ENCODE measurements around the gene PLEKHG3. TPM values are rescaled to one million over a fixed set of nuclear protein-coding genes. Genes with fewer than 3 reads are reported as not detected.

The PLEKHG3 gene
- total and polyA plus RNA-seq, 10 of the 15 experiments (the other 5 are each of a cell fraction or from before 2014, with no cell fraction given) = 0.03 to 0.73 (median 0.07) TPM; not detected in 5

- no peak overlapping the region for H2AFZ ChIP-seq (ENCODE audit: control insufficient read depth, low read depth, low read length)
- ChIA-PET POLR2A (no interaction called here), CTCF (no interaction called here), SMC1A (ENCODE audit: uncharacterized antibody, unreplicated experiment) (interaction anchor here (0.7 kb wide), 1 partner anchor 52 kb away, joined by 4 read pairs; no protein-coding TSS in a partner anchor), RAD21 (ENCODE audit: unreplicated experiment) (no interaction called here)
- no peak overlapping the region for H3K27ac ChIP-seq (ENCODE audit: control insufficient read depth, insufficient read depth)
- H3K9ac ChIP-seq (ENCODE audit: control insufficient read depth, insufficient read depth, low read length) = no peak overlapping the region
- no peaks in the 10 kb centered on the region for H3K36me3 ChIP-seq (ENCODE audit: control insufficient read depth in 2 of 2, insufficient read depth in 2 of 2, low read length in 1 of 2)
- no peaks in the 10 kb centered on the region for H3K9me3 ChIP-seq (replicated peaks; ENCODE audit: control insufficient read depth, insufficient read depth, low read length)
- H3K4me3 ChIP-seq = no peak overlapping the region
- no peak overlapping the region for H3K4me2 ChIP-seq (ENCODE audit: control insufficient read depth, insufficient read depth)
- no peaks in the 10 kb centered on the region for H4K20me1 ChIP-seq (ENCODE audit: control insufficient read depth, insufficient read depth)
- 32% methylated on average over 5 of the region's 5 CpGs for WGBS (ENCODE audit: insufficient coverage, insufficient replicate concordance, low lambda C conversion rate, missing lambda C conversion rate)
- intact Hi-C loops (cut with micrococcal nuclease; ENCODE audit: unreplicated experiment) (no loop called here), in situ Hi-C loops (cut with MboI) (no loop called here)
- H3K4me1 ChIP-seq (ENCODE audit: control insufficient read depth, insufficient read depth, low read length) = no peaks in the 10 kb centered on the region
- H3K79me2 ChIP-seq (ENCODE audit: control insufficient read depth, insufficient read depth, low read length) = no peaks in the 10 kb centered on the region
- BruUV-seq (replicated peaks) = no TSS peak
- no peaks in the 10 kb centered on the region; a peak in 3 of 4 replicates for H3K27me3 ChIP-seq (replicated peaks in 1 of 2; ENCODE audit: control insufficient read depth in 2 of 2, insufficient read depth in 2 of 2, low read length in 1 of 2)
- FAIRE-seq = no peak
- no peak for TF ChIP-seq MEF2B (IDR thresholded peaks at IDR 0.05; ENCODE audit: partially characterized antibody, poor library complexity, severe bottlenecking)
- no peak for TF ChIP-seq IRF5 (IDR thresholded peaks at IDR 0.05; ENCODE audit: borderline replicate concordance)
- TF ChIP-seq BMI1 (IDR thresholded peaks at IDR 0.05; ENCODE audit: borderline replicate concordance) = no peak
- TF ChIP-seq NFYA (IDR thresholded peaks at IDR 0.05; ENCODE audit: borderline replicate concordance, low read depth, low read length) = no peak
- TF ChIP-seq MEF2A (IDR thresholded peaks at IDR 0.05; ENCODE audit: insufficient read depth, low read depth, low read length) = no peak
- TF ChIP-seq NR2C1 (IDR thresholded peaks at IDR 0.05) = no peak
- no peak for TF ChIP-seq CREB1 (IDR thresholded peaks at IDR 0.05; ENCODE audit: low read depth)
- TF ChIP-seq IRF4 (IDR thresholded peaks at IDR 0.05; ENCODE audit: low read depth, low read length) = no peak
- TF ChIP-seq, protein P1, sequence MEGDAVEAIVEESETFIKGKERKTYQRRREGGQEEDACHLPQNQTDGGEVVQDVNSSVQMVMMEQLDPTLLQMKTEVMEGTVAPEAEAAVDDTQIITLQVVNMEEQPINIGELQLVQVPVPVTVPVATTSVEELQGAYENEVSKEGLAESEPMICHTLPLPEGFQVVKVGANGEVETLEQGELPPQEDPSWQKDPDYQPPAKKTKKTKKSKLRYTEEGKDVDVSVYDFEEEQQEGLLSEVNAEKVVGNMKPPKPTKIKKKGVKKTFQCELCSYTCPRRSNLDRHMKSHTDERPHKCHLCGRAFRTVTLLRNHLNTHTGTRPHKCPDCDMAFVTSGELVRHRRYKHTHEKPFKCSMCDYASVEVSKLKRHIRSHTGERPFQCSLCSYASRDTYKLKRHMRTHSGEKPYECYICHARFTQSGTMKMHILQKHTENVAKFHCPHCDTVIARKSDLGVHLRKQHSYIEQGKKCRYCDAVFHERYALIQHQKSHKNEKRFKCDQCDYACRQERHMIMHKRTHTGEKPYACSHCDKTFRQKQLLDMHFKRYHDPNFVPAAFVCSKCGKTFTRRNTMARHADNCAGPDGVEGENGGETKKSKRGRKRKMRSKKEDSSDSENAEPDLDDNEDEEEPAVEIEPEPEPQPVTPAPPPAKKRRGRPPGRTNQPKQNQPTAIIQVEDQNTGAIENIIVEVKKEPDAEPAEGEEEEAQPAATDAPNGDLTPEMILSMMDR (IDR thresholded peaks at IDR 0.05 in 2 of 3, conservative IDR thresholded peaks at IDR 0.05 in 1 of 3; ENCODE audit: control insufficient read depth in 2 of 3, extremely low read depth in 1 of 3, insufficient read depth in 1 of 3, low read depth in 3 of 3, low read length in 3 of 3) = no peak
- no peak for DNase-seq (ENCODE audit: low read depth, low spot score)
- no peak for ATAC-seq
These were observed 25.3 kb downstream of the PLEKHG3 start for GRCh38 chr14:64729386-64730060.
